ENCODE data around the gene FLACC1. TPM values are rescaled to one million over a fixed set of nuclear protein-coding genes. Genes with fewer than 3 reads are reported as not detected.

The FLACC1 gene
- total and polyA plus RNA-seq, 9 of the 15 experiments (the other 6 are each of a cell fraction or from before 2014, with no cell fraction given) = 0.07 to 0.68 (median 0.22) TPM; not detected in 2

GRCh38 chr2:201320701-201321100, 36.4 kb downstream of the FLACC1 start:
- intact Hi-C loops (cut with micrococcal nuclease) = no loop called here
- POLR2A ChIA-PET = interaction anchor here (0.6 kb wide), 1 partner anchor 99 kb away, joined by 4 read pairs; no protein-coding TSS in a partner anchor
- Histone ChIP-seq H3K36me3 (ENCODE audit: control insufficient read depth, insufficient read depth, low read length) (no peaks in the 10 kb centered on the region), H3K4me1 (replicated peaks in 1 of 2; ENCODE audit: control insufficient read depth in 2 of 2, insufficient read depth in 2 of 2, low read length in 2 of 2) (no peaks in the 10 kb centered on the region), H2AFZ (ENCODE audit: low read depth, low read length) (no peak overlapping the region), H3K9me3 (replicated peaks; ENCODE audit: control insufficient read depth, insufficient read depth, low read depth, low read length) (no peaks in the 10 kb centered on the region), H3K9me1 (ENCODE audit: control insufficient read depth, insufficient read depth, low read length) (no peaks in the 10 kb centered on the region), H3K4me3 (no peak overlapping the region), H3K4me2 (ENCODE audit: insufficient read depth, low read length) (no peak overlapping the region), H3K79me2 (ENCODE audit: control insufficient read depth, insufficient read depth, low read length) (no peaks in the 10 kb centered on the region), H4K20me1 (replicated peaks; ENCODE audit: control insufficient read depth, insufficient read depth, low read length) (no peaks in the 10 kb centered on the region), H3K9ac (ENCODE audit: insufficient read depth in 1 of 2, low read depth in 2 of 2, low read length in 2 of 2) (no peak overlapping the region), H3K27ac (ENCODE audit: extremely low read depth, low read depth, low read length) (no peak overlapping the region), H3K27me3 (ENCODE audit: control insufficient read depth in 2 of 2, insufficient read depth in 2 of 2, low read length in 2 of 2) (no peaks in the 10 kb centered on the region)
- no peak for DNase-seq (ENCODE audit: extremely low read depth in 1 of 4, low spot score in 3 of 4)
- ATAC-seq = no peak
- in situ Hi-C loops (cut with MboI) = no loop called here
- WGBS (ENCODE audit: insufficient coverage, low coverage, missing lambda C conversion rate) = 3% methylated on average over 4 of the region's 4 CpGs
- no peak for FAIRE-seq
- BruUV-seq (replicated peaks) = no TSS peak
- CTCF ChIA-PET (ENCODE audit: low intra/inter-chr PET ratio) = no interaction called here
- TF ChIP-seq SRF (CRISPR knock-in tag; IDR thresholded peaks at IDR 0.05) (no peak), NFIC (IDR thresholded peaks at IDR 0.05) (peak; percentile 34)

GRCh38 chr2:201320257-201320656, 36.9 kb downstream of the FLACC1 start:
- no peaks in the 10 kb centered on the region for H3K27me3 ChIP-seq (ENCODE audit: control insufficient read depth in 2 of 2, insufficient read depth in 2 of 2, low read length in 2 of 2)
- H3K9me1 ChIP-seq (ENCODE audit: control insufficient read depth, insufficient read depth, low read length) = no peaks in the 10 kb centered on the region
- H4K20me1 ChIP-seq (replicated peaks; ENCODE audit: control insufficient read depth, insufficient read depth, low read length) = no peaks in the 10 kb centered on the region
- H3K36me3 ChIP-seq (ENCODE audit: control insufficient read depth, insufficient read depth, low read length) = no peaks in the 10 kb centered on the region
- FAIRE-seq (no peak), ATAC-seq (no peak), DNase-seq (ENCODE audit: extremely low read depth in 1 of 4, low spot score in 3 of 4) (no peak)
- H3K9ac ChIP-seq (ENCODE audit: insufficient read depth in 1 of 2, low read depth in 2 of 2, low read length in 2 of 2) = no peak overlapping the region
- H3K4me3 ChIP-seq = no peak overlapping the region
- no peaks in the 10 kb centered on the region for H3K4me1 ChIP-seq (replicated peaks in 1 of 2; ENCODE audit: control insufficient read depth in 2 of 2, insufficient read depth in 2 of 2, low read length in 2 of 2)
- H3K4me2 ChIP-seq (ENCODE audit: insufficient read depth, low read length) = no peak overlapping the region
- no peak overlapping the region for H3K27ac ChIP-seq (ENCODE audit: extremely low read depth, low read depth, low read length)
- H3K9me3 ChIP-seq (replicated peaks; ENCODE audit: control insufficient read depth, insufficient read depth, low read depth, low read length) = no peaks in the 10 kb centered on the region
- H2AFZ ChIP-seq (ENCODE audit: low read depth, low read length) = no peak overlapping the region
- TF ChIP-seq ZNF134 (CRISPR knock-in tag; conservative IDR thresholded peaks at IDR 0.05) (no peak), TGIF2 (CRISPR knock-in tag; IDR thresholded peaks at IDR 0.05) (no peak), RBM25 (IDR thresholded peaks at IDR 0.05; ENCODE audit: low read depth, low read length, severe bottlenecking) (no peak), CC2D1A (IDR thresholded peaks at IDR 0.05) (no peak), MITF (IDR thresholded peaks at IDR 0.05) (no peak), MEF2D (tag; conservative IDR thresholded peaks at IDR 0.05; ENCODE audit: low read depth) (no peak), HES1 (IDR thresholded peaks at IDR 0.05; ENCODE audit: low read depth) (no peak), SRF (CRISPR knock-in tag; IDR thresholded peaks at IDR 0.05) (no peak), EP300 (IDR thresholded peaks at IDR 0.05; ENCODE audit: low read length) (no peak), ZKSCAN1 (IDR thresholded peaks at IDR 0.05; ENCODE audit: low read depth, low read length) (no peak), GTF2F1 (IDR thresholded peaks at IDR 0.05; ENCODE audit: low read depth, low read length) (no peak), PREB (CRISPR knock-in tag; IDR thresholded peaks at IDR 0.05) (no peak)
- no TSS peak for BruUV-seq (replicated peaks)
- ChIA-PET POLR2A (no interaction called here), CTCF (ENCODE audit: low intra/inter-chr PET ratio) (no interaction called here)
- no peaks in the 10 kb centered on the region for H3K79me2 ChIP-seq (ENCODE audit: control insufficient read depth, insufficient read depth, low read length)
- 0% methylated on average over 3 of the region's 4 CpGs for WGBS (ENCODE audit: insufficient coverage, low coverage, missing lambda C conversion rate)
- in situ Hi-C loops (cut with MboI) = no loop called here
- intact Hi-C loops (cut with micrococcal nuclease) = no loop called here
